ENCODE data around the gene RNU1-3.
"Not testable (repeated sequence)": the region's sequence is repeated elsewhere in the genome, so short reads cannot be mapped to it uniquely, and the experiment has no call there.

GRCh38 chr1:16680366-16680765 lies 13.6 kb upstream of the RNU1-3 start:
- TF ChIP-seq, protein P1, sequence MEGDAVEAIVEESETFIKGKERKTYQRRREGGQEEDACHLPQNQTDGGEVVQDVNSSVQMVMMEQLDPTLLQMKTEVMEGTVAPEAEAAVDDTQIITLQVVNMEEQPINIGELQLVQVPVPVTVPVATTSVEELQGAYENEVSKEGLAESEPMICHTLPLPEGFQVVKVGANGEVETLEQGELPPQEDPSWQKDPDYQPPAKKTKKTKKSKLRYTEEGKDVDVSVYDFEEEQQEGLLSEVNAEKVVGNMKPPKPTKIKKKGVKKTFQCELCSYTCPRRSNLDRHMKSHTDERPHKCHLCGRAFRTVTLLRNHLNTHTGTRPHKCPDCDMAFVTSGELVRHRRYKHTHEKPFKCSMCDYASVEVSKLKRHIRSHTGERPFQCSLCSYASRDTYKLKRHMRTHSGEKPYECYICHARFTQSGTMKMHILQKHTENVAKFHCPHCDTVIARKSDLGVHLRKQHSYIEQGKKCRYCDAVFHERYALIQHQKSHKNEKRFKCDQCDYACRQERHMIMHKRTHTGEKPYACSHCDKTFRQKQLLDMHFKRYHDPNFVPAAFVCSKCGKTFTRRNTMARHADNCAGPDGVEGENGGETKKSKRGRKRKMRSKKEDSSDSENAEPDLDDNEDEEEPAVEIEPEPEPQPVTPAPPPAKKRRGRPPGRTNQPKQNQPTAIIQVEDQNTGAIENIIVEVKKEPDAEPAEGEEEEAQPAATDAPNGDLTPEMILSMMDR (conservative IDR thresholded peaks at IDR 0.05; ENCODE audit: low read length) = not testable (repeated sequence)
- not testable (repeated sequence) for TF ChIP-seq EZH2phosphoT487 (IDR thresholded peaks at IDR 0.05; ENCODE audit: borderline replicate concordance, low read depth, low read length)

Measured in OCI-LY7 (cell line).